Mononuclear cell (primary cell): Measurements from ENCODE around the gene DAPK1. TPM values are rescaled to one million over a fixed set of nuclear protein-coding genes. Genes with fewer than 3 reads are reported as not detected.
"Not testable (repeated sequence)": the region's sequence is repeated elsewhere in the genome, so short reads cannot be mapped to it uniquely, and the experiment has no call there.

Experiments used
- H3K27me3 ChIP-seq: 2 replicates; pipeline ENCODE4 v1.6.0; 2011; ENCODE audit warnings: low read length, control low read depth; ENCODE audit not compliant: insufficient read depth
- H3K4me1 ChIP-seq: 2 replicates; pipeline ENCODE4 v1.5.1; 2011; ENCODE audit warnings: mild to moderate bottlenecking, low read length, control low read depth; ENCODE audit not compliant: insufficient read depth
- H3K4me3 ChIP-seq: 2 replicates; pipeline ENCODE4 v1.5.1; 2011; ENCODE audit warnings: mild to moderate bottlenecking, low read length, moderate library complexity
- H3K9me3 ChIP-seq: 2 replicates; pipeline ENCODE4 v1.5.1; 2011; ENCODE audit warnings: low read depth, mild to moderate bottlenecking, control low read depth, low read length
- total RNA-seq: library from RNA; depleted of rRNA; stranded (reverse); fragments of >200 nt; gene quantifications from one replicate; pipeline ENCODE4 v1.2.3, GENCODE V29; 2012

The DAPK1 gene
- total RNA-seq, 1 donor = 21.8 TPM

- Histone ChIP-seq H3K27me3 (peaks cover 13% of the 10 kb centered on the region), H3K4me3 (peak within 1 kb of the TSS; percentile 44), H3K4me1 (peaks cover 31% of the 10 kb centered on the region), H3K9me3 (no peaks in the 10 kb centered on the region)
Measured at GRCh38 chr9:87725900-87726709, 228.4 kb downstream of the DAPK1 start, which contains the start of gene CTSL. Gene CTSL, plus strand, starts transcription at chr9:87726119. Its CDS starts 1,485 bp downstream, at chr9:87727604.

- Histone ChIP-seq H3K9me3 (no peaks in the 10 kb centered on the region), H3K4me3 (no peak overlapping the region), H3K4me1 (peaks cover 16% of the 10 kb centered on the region), H3K27me3 (peaks cover 15% of the 10 kb centered on the region)
Measured at GRCh38 chr9:87729246-87729645, 231.6 kb downstream of the DAPK1 start.

- no peak overlapping the region for H3K4me3 ChIP-seq
- no peaks in the 10 kb centered on the region for H3K9me3 ChIP-seq
- peaks cover 5% of the 10 kb centered on the region for H3K27me3 ChIP-seq
- peaks cover 5% of the 10 kb centered on the region for H3K4me1 ChIP-seq
Measured at GRCh38 chr9:87731321-87731720, 233.7 kb downstream of the DAPK1 start.

GRCh38 chr9:87732344-87732743 lies 234.7 kb downstream of the DAPK1 start:
- no peaks in the 10 kb centered on the region for H3K4me1 ChIP-seq
- peaks cover 2% of the 10 kb centered on the region for H3K27me3 ChIP-seq
- no peak overlapping the region for H3K4me3 ChIP-seq
- no peaks in the 10 kb centered on the region for H3K9me3 ChIP-seq

- no peak overlapping the region for H3K4me3 ChIP-seq
- H3K4me1 ChIP-seq = no peaks in the 10 kb centered on the region
- H3K9me3 ChIP-seq = no peaks in the 10 kb centered on the region
Measured at GRCh38 chr9:87732756-87733155, 235.1 kb downstream of the DAPK1 start.

GRCh38 chr9:87733273-87734052 lies 235.8 kb downstream of the DAPK1 start:
- Histone ChIP-seq H3K4me3 (no peak overlapping the region), H3K27me3 (peaks cover 2% of the 10 kb centered on the region), H3K9me3 (no peaks in the 10 kb centered on the region), H3K4me1 (no peaks in the 10 kb centered on the region)

More at GRCh38 chr9:87732756-87733155, 235.1 kb downstream of the DAPK1 start:
- peaks cover 2% of the 10 kb centered on the region for H3K27me3 ChIP-seq

GRCh38 chr9:87734106-87734505 lies 236.4 kb downstream of the DAPK1 start:
- H3K4me3 ChIP-seq = no peak overlapping the region
- H3K4me1 ChIP-seq = no peaks in the 10 kb centered on the region
- H3K9me3 ChIP-seq = no peaks in the 10 kb centered on the region
- peaks cover 2% of the 10 kb centered on the region for H3K27me3 ChIP-seq

- no peaks in the 10 kb centered on the region for H3K9me3 ChIP-seq
- H3K4me3 ChIP-seq = no peak overlapping the region
- no peaks in the 10 kb centered on the region for H3K27me3 ChIP-seq
Measured at GRCh38 chr9:87739546-87739945, 241.9 kb downstream of the DAPK1 start.

GRCh38 chr9:87740209-87740608 lies 242.5 kb downstream of the DAPK1 start:
- Histone ChIP-seq H3K4me1 (no peaks in the 10 kb centered on the region), H3K9me3 (no peaks in the 10 kb centered on the region), H3K4me3 (no peak overlapping the region), H3K27me3 (no peaks in the 10 kb centered on the region)

More at GRCh38 chr9:87739546-87739945, 241.9 kb downstream of the DAPK1 start:
- no peaks in the 10 kb centered on the region for H3K4me1 ChIP-seq

- no peaks in the 10 kb centered on the region for H3K4me1 ChIP-seq
- H3K9me3 ChIP-seq = no peaks in the 10 kb centered on the region
- no peaks in the 10 kb centered on the region for H3K27me3 ChIP-seq
- no peak overlapping the region for H3K4me3 ChIP-seq
Measured at GRCh38 chr9:87741326-87741725, 243.7 kb downstream of the DAPK1 start.

- no peaks in the 10 kb centered on the region for H3K9me3 ChIP-seq
- H3K4me1 ChIP-seq = no peaks in the 10 kb centered on the region
- no peak overlapping the region for H3K4me3 ChIP-seq
- no peaks in the 10 kb centered on the region for H3K27me3 ChIP-seq
Measured at GRCh38 chr9:87741891-87742290, 244.2 kb downstream of the DAPK1 start.

GRCh38 chr9:87742813-87743428 lies 245.3 kb downstream of the DAPK1 start:
- H3K27me3 ChIP-seq = no peaks in the 10 kb centered on the region
- no peaks in the 10 kb centered on the region for H3K9me3 ChIP-seq
- H3K4me1 ChIP-seq = no peaks in the 10 kb centered on the region
- H3K4me3 ChIP-seq = no peak overlapping the region

- H3K4me3 ChIP-seq, H3K27me3 ChIP-seq, H3K4me1 ChIP-seq, H3K9me3 ChIP-seq: not testable (repeated sequence)
Measured at GRCh38 chr9:87744247-87744646, 246.6 kb downstream of the DAPK1 start.

- H3K4me1 ChIP-seq = no peaks in the 10 kb centered on the region
- H3K9me3 ChIP-seq = no peaks in the 10 kb centered on the region
- no peak overlapping the region for H3K4me3 ChIP-seq
- no peaks in the 10 kb centered on the region for H3K27me3 ChIP-seq
Measured at GRCh38 chr9:87746186-87746585, 248.5 kb downstream of the DAPK1 start.

- H3K4me1 ChIP-seq = no peaks in the 10 kb centered on the region
- H3K27me3 ChIP-seq = no peaks in the 10 kb centered on the region
- peaks cover 2% of the 10 kb centered on the region for H3K9me3 ChIP-seq
- H3K4me3 ChIP-seq = no peak overlapping the region
Measured at GRCh38 chr9:87748881-87749280, 251.2 kb downstream of the DAPK1 start.
